ENCODE results near the gene SHTN1. TPM values are rescaled to one million over a fixed set of nuclear protein-coding genes. Genes with fewer than 3 reads are reported as not detected.

The SHTN1 gene
- total RNA-seq, 1 donor from 2014 or later, result 25.8 TPM

DNA sequence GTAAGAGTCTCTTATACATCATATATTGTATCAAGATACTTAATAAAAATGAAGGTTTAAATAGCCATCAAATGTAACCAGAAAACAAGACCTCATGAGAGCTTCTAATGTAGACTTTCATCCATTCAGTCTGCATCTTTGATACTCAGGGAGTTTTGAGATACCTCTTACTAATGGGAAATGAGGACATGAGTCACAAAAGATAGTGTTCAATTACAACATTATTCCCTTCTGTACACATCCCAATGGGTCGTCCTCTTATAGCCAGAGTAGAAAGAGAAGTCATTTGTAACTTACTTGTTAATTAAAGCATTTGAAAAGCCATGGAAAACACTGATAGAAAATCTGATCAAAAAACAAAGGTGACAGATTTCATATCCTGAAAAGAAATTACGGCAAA lies 19.4 kb downstream of the SHTN1 start:
- ATAC-seq (no peak), DNase-seq (ENCODE audit: low spot score) (no peak)

DNA sequence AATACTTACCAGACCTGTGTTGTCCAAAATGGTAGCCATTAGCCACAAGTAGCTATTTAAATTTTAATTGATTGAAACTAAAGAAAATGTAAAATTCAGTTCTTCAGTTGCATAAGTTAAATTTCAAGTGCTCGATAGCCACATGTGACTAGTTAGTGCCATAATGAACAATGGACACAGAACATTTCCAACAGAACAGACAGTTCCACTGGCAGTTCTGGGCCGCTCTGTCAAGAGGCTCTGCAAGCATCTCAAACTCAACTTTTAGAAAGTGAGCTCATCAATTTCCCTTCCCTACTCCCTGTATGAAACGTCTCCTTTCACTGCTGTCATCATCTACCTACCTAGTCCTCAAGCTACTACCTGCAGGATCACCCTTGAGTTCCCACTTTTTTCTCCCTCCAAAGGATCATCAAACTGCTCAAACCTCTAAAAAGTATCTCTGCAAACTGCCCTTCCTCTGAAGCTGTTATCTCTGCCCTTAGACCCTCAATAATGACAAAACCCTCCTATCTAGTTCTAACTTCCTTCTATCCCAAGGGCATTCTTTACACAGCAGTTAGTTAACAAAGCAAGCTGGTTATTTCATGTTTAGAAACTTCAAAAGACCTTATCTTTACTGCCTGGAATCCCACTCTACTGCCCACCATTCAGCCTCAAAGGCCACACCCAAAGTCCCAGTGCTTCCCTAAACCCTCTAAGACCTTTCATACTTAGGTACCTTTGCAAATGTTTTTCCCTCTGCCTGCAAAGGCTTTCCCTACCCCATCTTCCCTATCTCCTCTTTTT lies 20.6 kb downstream of the SHTN1 start:
- no peak for ATAC-seq

DNA sequence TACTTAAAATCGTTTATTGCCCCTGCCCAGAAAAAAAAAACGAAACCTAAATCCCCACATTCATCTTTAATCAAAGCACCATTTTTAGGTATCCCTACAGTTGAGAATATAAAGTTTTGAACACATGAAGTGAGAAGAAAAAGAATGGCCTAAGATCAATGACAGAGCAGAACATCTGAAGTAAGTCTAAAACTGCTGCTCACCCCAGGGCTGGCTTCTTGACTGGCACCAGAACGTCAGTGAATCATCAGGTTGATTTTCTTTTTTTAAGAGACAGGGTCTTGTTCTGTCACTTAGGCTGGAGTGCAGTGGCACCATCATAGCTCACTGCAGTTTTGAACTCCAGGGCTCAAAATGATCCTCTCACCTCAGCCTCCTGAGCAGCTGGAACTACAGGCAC lies 24.9 kb downstream of the SHTN1 start:
- DNase-seq (ENCODE audit: low spot score), result no peak
- no peak for ATAC-seq

More for the DNA sequence above, 20.6 kb downstream of the SHTN1 start:
- DNase-seq (ENCODE audit: low spot score), result no peak

DNA sequence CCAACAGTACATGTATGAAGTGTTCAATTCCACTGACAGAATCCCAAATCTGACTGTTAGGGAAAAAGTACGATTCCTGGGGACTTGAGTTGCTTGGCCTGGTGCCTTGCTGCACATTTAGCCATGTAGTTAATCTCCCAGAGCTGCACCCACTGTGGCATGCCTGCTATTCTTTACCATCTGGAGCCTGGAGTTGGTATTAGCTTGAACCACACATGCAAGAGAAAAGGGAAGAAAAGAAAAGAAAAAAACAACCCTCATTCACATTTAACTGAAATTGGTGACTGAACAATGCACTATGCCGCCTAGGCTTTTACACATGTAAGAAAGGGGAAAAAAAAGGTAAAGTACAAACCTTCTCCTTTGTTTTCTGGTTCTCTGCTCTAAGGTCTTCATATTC lies 26.1 kb downstream of the SHTN1 start:
- ATAC-seq, result no peak

DNA sequence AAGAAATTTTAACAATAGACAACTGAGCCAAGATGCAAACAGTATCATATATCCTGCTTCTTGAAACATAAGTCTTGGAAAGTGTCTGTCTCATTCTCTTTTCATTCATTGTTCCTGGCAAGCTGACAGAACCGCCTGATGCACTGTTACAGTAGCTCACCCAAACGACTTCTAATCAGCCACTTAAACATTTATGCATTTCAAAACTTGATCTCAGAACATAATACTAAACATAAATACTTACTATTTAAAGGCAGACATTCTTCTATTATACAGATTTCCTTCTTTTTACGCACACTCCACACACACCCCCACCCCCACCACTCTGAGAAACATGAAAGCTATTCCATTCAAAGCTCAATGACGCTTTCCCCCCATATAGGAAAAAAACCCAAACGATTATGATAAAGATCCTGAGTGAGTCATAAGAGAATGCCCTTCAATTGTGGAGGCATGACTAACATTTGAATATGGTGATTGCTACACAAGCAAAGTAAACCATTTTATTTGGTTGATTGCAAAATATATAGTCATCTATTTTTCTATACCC lies 30.5 kb downstream of the SHTN1 start:
- DNase-seq (ENCODE audit: low spot score), result no peak
- ATAC-seq, result no peak

More for the DNA sequence above, 26.1 kb downstream of the SHTN1 start:
- DNase-seq (ENCODE audit: low spot score), result no peak

DNA sequence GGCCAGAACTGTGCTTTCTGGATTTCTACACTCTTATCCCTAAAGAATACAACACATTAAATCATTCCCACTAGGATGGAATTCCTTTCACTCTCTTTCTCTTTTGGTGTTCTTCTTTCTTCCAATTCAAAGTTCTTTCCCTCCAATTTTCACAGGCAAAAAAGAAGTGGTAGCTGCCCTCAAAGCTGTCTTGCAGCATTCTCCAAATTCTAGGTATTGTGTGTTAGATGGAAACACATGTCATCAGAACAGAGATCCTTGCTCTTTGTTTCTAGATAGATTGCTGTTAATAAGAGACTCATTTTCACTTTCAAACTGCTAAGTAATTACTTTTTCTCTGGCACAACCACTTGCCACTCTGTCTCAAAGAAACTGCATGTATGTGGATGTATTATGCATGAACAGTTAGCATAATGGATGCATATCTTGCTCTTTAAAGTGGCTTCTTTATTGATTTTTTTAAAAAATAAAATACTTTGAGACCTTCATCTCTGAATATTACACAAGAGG lies 31.0 kb downstream of the SHTN1 start:
- ATAC-seq (no peak), DNase-seq (ENCODE audit: low spot score) (no peak)

DNA sequence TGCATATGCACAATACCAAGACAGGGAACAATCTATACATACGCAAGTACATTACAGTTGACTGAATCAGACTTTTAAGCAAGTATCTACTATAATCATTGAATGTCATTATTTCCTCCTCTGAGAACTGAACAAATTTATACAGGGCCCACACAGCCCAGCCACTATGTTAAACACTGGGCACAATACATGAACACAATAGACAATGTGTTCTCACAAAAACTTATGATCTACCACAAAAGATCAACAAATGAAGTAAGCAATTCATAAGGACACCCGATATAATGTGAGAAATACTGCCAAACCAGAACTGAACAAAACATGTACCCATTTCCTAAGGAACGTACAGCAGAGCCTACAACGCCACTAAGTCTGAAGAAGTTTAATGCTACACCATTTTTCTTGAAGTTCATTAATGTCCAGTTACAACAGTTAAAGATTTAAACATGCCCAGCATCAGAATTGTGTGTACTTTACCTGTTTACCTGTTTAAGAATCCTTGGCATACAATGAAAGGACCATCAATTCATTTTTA lies 31.5 kb downstream of the SHTN1 start:
- no peak for DNase-seq (ENCODE audit: low spot score)
- no peak for ATAC-seq

DNA sequence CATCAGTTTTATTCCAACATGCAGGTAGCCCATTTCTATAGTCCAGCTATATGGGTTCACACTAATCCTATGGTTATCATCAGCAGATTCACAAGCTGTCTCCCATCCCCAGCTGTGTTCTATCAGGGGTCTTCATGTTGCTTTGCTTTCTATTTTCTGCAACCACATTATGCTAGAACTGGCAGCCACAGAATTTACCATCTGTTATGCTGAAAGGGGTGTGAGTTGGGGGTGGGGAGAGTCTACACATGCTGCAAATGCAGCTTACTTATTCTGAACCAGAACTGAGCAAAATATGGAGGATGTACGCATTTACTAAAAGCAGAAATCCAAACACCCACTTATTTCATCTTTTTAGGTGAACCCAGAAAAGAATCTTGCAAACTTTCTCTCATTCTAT lies 32.9 kb downstream of the SHTN1 start:
- no peak for DNase-seq (ENCODE audit: low spot score)
- ATAC-seq, result no peak

DNA sequence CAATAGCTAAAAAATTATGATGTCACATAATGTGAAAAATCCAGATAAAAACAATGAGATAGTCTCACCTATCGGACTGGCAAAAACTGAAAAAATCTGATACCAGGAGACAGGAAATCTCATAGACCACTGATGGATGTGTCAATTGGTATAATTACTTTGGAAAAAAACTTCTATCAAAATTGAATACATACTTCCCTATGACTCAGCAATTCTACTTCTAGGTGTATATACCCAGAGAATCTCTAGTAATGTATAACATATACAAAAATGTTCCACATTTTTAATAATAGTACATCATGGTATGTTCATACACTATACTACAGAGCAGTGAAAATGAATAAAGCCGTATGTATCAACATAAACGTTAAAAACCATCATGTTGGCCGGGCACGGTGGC lies 34.9 kb downstream of the SHTN1 start:
- no peak for ATAC-seq
- no peak for DNase-seq (ENCODE audit: low spot score)

DNA sequence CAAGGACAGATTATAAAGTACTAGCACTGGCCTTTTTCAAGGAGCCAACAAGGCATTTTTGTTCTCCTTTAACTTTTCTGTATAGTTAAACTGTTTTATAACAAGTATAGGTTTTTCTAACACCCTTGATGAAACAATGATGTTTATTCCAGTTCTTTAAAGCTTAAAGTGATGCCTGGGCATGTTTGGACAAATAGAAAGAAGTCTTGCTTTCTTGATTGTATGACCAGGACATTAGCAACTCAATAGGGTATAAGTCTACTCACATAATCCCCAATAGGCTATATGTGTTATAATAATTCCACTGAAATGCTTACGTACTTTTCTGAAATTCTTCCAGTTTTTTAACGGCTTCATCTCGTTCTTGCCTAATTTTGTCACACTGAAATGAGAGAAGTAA lies 36.7 kb downstream of the SHTN1 start:
- no peak for DNase-seq (ENCODE audit: low spot score)
- ATAC-seq, result no peak

DNA sequence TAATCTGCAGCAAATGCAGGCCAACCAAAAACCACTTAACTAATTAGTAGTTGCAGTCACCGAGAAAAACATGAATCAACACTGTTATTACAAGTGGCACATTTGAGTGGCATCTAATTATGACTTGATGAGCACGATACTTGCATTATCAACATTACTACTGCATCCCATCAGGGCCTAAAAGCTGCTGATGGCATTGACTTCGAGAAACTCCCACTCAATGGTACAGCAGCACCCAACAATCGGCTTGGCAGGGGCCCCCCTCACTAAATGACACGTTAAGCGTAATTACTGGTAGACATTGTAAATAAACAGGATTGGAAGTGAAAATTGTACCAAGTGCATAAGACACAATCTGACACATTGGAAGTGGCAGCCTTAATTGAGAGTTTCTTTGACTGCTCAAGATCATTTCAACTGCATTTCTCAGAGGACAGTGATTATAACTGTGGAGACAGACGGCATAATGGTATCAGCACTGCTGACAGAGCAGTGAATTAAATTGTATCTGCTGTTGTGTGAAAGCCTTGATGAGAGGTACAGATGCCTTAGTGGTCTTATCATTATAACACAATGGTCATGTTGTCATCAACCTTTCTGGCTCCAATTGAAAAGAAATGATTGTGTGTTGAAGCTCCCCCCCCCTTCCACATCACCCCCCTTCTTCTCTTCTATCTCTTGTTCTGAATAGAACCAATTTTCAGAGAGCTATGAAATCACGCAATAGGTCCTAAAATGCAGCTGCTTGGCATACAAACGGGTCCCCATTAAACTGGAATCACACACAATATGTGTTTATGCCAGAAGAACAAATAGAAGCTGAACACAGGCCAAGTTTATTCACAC lies 43.4 kb downstream of the SHTN1 start:
- DNase-seq (ENCODE audit: low spot score), result no peak
- no peak for ATAC-seq

DNA sequence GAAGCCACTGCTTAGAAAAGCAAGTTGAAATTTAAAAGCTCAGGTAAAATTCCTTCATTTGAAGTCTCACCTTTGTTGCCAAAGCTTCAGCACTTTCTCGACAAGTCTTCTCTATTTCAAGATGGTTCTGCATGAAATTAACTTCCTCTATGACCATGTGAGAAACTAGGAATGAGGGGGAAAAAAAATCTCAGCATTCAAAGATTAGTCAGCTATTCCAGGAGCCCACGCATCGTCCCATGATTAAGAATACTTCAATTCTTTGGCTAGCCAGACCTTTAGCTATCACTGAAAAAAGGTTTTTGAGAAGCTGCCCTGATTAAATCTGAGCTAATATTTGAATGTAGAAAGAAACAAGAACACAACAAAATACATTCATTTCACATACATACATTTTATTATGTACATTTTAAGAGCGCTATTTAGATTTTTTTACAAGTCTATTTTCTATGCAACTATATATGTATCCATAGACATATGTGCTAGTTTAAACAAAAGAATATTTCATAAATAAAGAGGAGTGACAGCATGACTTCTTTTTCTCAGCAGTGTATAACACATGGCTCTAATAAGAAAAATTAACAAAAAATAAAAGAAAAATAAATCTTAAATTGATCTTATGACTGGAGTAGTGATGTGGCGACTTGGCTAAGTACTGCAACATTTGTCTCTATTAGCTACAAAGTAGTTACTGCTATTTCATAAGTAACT lies 44.8 kb downstream of the SHTN1 start:
- DNase-seq (ENCODE audit: low spot score) (no peak), ATAC-seq (no peak)

DNA sequence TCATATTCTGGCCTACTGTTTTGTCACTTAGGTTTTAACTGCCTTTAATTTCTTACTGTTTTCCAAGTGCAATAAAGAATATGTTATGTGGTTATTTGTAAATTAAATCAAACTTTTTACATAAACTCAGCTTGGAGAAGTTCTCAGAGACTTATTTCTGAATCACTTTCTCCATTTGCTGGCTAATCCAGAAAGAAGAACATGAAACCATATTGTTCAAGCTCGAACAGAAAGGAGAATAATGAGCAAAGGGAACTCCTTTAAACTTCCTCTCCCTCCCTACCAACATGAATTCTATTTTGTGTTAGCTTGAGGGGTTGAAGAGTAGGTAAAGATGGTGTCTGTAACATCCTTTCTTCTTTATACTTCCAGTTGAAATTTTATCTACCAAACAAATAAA lies 52.3 kb downstream of the SHTN1 start:
- DNase-seq (ENCODE audit: low spot score), result no peak

DNA sequence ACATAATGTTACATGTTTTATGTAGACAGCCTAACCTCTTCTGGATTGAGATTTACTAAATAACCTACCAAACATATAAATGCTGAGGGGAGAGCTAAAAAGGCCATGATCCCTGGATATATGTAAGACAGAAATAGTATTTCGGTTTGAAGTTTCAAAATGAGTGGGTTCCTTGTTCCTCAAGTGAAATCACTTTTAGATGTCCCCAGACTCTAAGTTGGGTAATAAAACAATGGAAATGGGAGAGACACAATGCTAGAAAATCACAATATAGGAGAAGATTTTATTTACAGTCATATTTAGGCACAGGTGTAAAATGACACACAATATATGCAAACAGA lies 56.5 kb downstream of the SHTN1 start:
- ATAC-seq (no peak), DNase-seq (ENCODE audit: low spot score) (no peak)

More for the DNA sequence above, 52.3 kb downstream of the SHTN1 start:
- ATAC-seq, result no peak

DNA sequence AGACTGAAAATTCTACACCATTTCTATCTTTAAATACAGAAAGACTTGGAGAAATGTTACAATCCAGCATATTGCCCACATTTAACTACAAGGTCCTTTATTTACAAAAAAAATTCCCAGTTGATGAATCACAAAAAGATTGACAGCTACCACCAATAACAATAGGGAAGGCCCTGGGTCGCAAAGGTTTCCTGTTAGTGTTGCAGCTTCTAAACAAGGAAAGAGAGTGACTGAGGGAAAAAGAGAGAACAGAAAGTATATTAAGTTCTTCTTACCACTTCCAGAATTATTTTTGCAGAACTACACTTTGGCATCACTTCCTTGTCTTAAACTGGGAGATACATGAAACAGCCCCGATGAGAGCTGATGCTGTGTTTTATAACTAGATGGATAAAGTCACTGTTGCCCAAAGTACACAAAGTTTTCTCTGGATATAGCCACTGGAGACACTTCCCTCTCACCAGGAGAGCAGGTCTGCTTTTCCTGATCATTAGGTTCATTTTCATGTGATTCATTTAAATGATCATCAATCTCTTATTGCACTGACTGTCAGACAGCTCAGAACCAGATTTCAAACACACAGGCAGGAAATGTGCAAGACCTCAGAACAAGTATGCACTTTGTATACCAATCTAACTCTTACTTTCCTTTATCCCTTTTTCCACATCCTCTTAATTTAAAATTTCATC lies 57.0 kb downstream of the SHTN1 start:
- no peak for DNase-seq (ENCODE audit: low spot score)
- ATAC-seq, result peak; percentile 29

DNA sequence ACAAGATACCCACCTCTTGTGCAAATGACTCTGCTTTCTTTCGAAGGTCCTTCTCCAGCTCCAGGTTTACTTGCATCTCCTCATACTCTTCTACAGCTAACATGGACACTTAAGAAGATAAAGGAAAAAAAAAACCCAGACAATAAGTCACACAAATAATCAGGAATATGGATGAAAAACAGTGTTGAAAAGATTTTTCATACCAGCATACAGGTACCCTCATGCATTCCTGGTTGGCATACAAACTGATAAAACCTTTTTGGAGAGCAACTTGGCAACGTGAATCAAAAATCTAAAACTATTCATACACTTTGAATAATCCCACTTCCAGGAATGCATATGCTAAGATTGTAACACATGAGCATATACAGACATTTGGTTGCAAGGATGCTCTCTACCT lies 60.1 kb downstream of the SHTN1 start:
- DNase-seq (ENCODE audit: low spot score), result no peak
- ATAC-seq, result no peak

DNA sequence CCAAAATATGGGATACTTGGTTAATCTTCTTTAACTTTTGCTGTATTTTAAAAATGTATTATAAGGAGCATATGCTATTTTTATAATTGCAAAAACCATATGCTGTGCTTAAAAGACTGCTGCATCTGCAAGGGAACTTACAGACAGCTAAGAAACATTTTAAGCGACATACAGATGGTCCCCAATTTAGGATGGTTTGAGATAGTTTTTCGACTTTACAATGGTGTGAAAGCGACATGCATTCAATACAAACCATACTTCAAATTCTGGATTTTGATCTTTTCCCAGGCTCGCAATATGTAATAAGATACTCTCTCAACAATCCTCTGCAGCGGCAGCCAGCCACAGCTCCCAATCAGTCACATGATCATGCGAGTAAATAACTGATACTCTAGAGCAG lies 73.2 kb downstream of the SHTN1 start:
- DNase-seq (ENCODE audit: low spot score) (no peak), ATAC-seq (no peak)

DNA sequence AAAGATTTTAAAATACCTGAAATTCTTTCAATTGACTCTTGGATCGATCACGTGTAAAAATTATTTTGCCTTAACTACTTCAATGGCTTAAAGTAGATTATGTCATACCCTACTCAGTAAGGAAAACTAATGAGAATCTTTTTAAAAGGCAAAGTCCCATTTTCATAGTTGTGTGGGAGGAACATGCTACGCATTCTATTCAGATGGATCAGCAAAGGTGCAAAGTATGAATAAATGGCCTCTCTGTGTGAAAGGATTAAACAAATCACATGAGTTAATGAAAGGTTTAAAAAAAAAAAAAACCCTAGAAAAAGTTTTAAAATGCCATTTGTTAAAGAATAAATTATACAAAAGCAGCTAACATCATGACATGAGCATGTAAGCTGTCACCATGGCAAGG lies 78.6 kb downstream of the SHTN1 start:
- no peak for DNase-seq (ENCODE audit: low spot score)
- no peak for ATAC-seq

DNA sequence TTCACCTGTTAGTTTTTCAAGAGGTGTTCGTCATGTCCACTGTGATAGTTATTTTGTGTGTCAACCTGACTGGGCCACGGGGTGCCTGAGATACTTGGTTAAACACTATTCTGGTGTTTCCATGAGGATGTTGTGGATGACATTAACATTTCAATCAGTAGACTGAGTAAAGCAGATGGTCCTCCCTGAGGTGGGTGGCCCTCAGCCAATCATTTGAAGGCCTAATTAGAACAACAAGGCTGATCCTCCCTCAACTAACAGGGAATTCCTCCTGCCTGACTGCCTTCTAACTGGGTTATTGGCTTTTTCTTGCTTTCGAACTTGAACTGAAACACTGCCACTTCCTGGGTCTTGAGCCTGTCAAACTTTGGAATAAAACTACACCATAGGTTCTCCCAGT lies 79.9 kb downstream of the SHTN1 start:
- ATAC-seq (no peak), DNase-seq (ENCODE audit: low spot score) (no peak)

DNA sequence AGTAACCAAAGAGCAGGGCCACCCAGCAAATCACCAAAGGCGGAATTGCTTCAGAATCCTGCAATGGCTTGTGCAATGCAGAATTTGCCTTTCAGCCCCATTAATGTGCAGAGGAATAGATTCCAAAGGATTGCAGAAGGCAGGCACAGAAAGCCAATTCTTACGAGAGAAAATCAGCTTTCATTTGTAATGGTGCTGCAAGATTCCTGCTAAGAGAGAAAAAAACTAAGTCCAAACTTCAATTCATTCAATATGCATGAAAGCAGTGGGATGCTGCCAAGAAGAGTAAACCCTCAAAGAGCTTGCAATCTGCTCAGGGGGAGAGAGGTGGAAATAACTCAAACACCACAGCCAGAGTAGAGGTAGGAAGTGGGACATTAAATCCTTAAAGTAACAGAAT lies 85.3 kb downstream of the SHTN1 start:
- DNase-seq (ENCODE audit: low spot score) (no peak), ATAC-seq (no peak)

All from left lobe of liver (tissue), 2 donors.